AG04449 (cell line): ENCODE measurements around the gene EIF2S2.

Source experiments
- CTCF ChIA-PET: fragments of 350-600 bp; formaldehyde crosslinking; extraction: SDS; loops from one replicate; lab custom pipeline; 2021; ENCODE audit warnings: antibody characterized with exemption; lab: Yijun Ruan, JAX
- POLR2A ChIA-PET: fragments of 400-600, 350-600 bp; formaldehyde crosslinking; extraction: SDS; loops from one replicate; lab custom pipeline; 2020; ENCODE audit warnings: antibody characterized with exemption, inconsistent platforms; lab: Yijun Ruan, JAX
- DNase-seq: peaks from one replicate; pipeline ENCODE4 v3.0.0-alpha.2; 2010; ENCODE audit warnings: low read depth, low spot score
- H3K4me3 ChIP-seq: 2 replicates; pipeline ENCODE4 v1.5.1; 2011; ENCODE audit warnings: low read depth, mild to moderate bottlenecking, control low read depth, low read length
- CTCF ChIP-seq: IDR thresholded peaks from one replicate; pipeline ENCODE4 v1.5.1; 2011; ENCODE audit warnings: mild to moderate bottlenecking, moderate library complexity, low read length, control low read depth, inconsistent platforms; ENCODE audit not compliant: insufficient read depth; ENCODE audit errors: missing control alignments

EIF2S2 gene

GRCh38 chr20:34109442-34109841 is 2.6 kb downstream of the EIF2S2 start:
- no peak overlapping the region for H3K4me3 ChIP-seq
- ChIA-PET POLR2A (interaction anchor here (0.7 kb wide), 1 partner anchor 248 kb away, joined by 4 read pairs; no protein-coding TSS in a partner anchor), CTCF (interaction anchor here (1.1 to 1.2 kb wide), 2 partner anchors 14 to 247 kb away, joined by 3 read pairs; no protein-coding TSS in a partner anchor)
- DNase-seq = no peak
- TF ChIP-seq CTCF = no peak

GRCh38 chr20:34108616-34109174 is 3.3 kb downstream of the EIF2S2 start:
- no peak overlapping the region for H3K4me3 ChIP-seq
- no peak for DNase-seq
- POLR2A ChIA-PET = interaction anchor here (0.7 kb wide), 1 partner anchor 247 kb away, joined by 4 read pairs; no protein-coding TSS in a partner anchor
- no peak for TF ChIP-seq CTCF
- CTCF ChIA-PET = interaction anchor here (0.9 to 1.3 kb wide), 5 partner anchors 13 to 247 kb away, joined by 3 to 4 read pairs (median 3); no protein-coding TSS in a partner anchor

- DNase-seq = no peak
- no peak for TF ChIP-seq CTCF
- POLR2A ChIA-PET = interaction anchor here (0.6 to 1.6 kb wide), 2 partner anchors 11 to 23 kb away, joined by 3 to 5 read pairs; no protein-coding TSS in a partner anchor
- no peak overlapping the region for H3K4me3 ChIP-seq
- CTCF ChIA-PET = interaction anchor here (0.9 kb wide), 1 partner anchor 35 kb away, joined by 3 read pairs; no protein-coding TSS in a partner anchor
Observed at GRCh38 chr20:34105978-34106675, 5.9 kb downstream of the EIF2S2 start.

GRCh38 chr20:34104059-34104458 is 8.0 kb downstream of the EIF2S2 start:
- no peak overlapping the region for H3K4me3 ChIP-seq
- CTCF ChIA-PET = interaction anchor here (0.6 to 2.2 kb wide), 7 partner anchors 8 to 37 kb away, joined by 3 to 5 read pairs (median 3); no protein-coding TSS in a partner anchor
- DNase-seq = no peak
- POLR2A ChIA-PET = interaction anchor here (1.0 kb wide), 1 partner anchor 9 kb away, joined by 5 read pairs; the partner anchor contains the start of gene EIF2S2
- TF ChIP-seq CTCF = no peak

- DNase-seq = no peak
- POLR2A ChIA-PET = no interaction called here
- no peak overlapping the region for H3K4me3 ChIP-seq
- CTCF ChIA-PET = interaction anchor here (0.7 to 1.7 kb wide), 2 partner anchors 10 to 11 kb away, joined by 3 to 5 read pairs; partner anchors contain the start of gene EIF2S2
- TF ChIP-seq CTCF = no peak
Observed at GRCh38 chr20:34102342-34102741, 9.7 kb downstream of the EIF2S2 start.

GRCh38 chr20:34100576-34100975 is 11.5 kb downstream of the EIF2S2 start:
- TF ChIP-seq CTCF = no peak
- no peak overlapping the region for H3K4me3 ChIP-seq
- CTCF ChIA-PET = interaction anchor here (1.4 kb wide), 1 partner anchor 31 kb away, joined by 7 read pairs; no protein-coding TSS in a partner anchor
- DNase-seq = no peak
- POLR2A ChIA-PET = interaction anchor here (0.9 kb wide), 1 partner anchor 12 kb away, joined by 3 read pairs; the partner anchor contains the start of gene EIF2S2
